Glutamatergic neuron (in vitro differentiated cells): ENCODE data around the gene XPC. TPM values are rescaled to one million over a fixed set of nuclear protein-coding genes. Genes with fewer than 3 reads are reported as not detected.

Experiments used
- DNase-seq: peaks from one replicate; pipeline ENCODE4 v3.0.0; 2022
- H3K27ac Mint-ChIP-seq: one replicate; pipeline ENCODE4 v1.8.0; 2020; ENCODE audit warnings: mild to moderate bottlenecking, mixed read lengths, inconsistent platforms; ENCODE audit not compliant: unreplicated experiment
- H3K27me3 Mint-ChIP-seq: one replicate; pipeline ENCODE4 v1.8.0; 2020; ENCODE audit warnings: mild to moderate bottlenecking, moderate library complexity, mixed read lengths, inconsistent platforms; ENCODE audit not compliant: unreplicated experiment
- H3K36me3 Mint-ChIP-seq: one replicate; pipeline ENCODE4 v1.8.0; 2020; ENCODE audit warnings: mild to moderate bottlenecking, mixed read lengths, inconsistent platforms; ENCODE audit not compliant: unreplicated experiment
- H3K4me1 Mint-ChIP-seq: one replicate; pipeline ENCODE4 v1.8.0; 2020; ENCODE audit warnings: mild to moderate bottlenecking, low read depth, mixed read lengths, inconsistent platforms; ENCODE audit not compliant: unreplicated experiment
- H3K4me3 Mint-ChIP-seq: one replicate; pipeline ENCODE4 v1.8.0; 2020; ENCODE audit warnings: mild to moderate bottlenecking, mixed read lengths, inconsistent platforms; ENCODE audit not compliant: unreplicated experiment
- H3K9me3 Mint-ChIP-seq: one replicate; pipeline ENCODE4 v1.8.0; 2020; ENCODE audit warnings: mild to moderate bottlenecking, moderate library complexity, mixed read lengths, inconsistent platforms; ENCODE audit not compliant: unreplicated experiment
- total RNA-seq: library from RNA; stranded (reverse); fragmentation: NEBNext Ultra II Directional; extraction: Animal tissue kit (Norgen Biotek cat#: 25700); gene quantifications from one replicate; pipeline ENCODE4 v1.2.1, GENCODE V29; 2021; ENCODE audit not compliant: unreplicated experiment
- TF ChIP-seq, protein P1 (sequence below): fragments of 200-600 bp; sonication (generic); IDR thresholded peaks from one replicate; pipeline ENCODE4 v1.5.0; 2021; ENCODE audit not compliant: partially characterized antibody, unreplicated experiment

The XPC gene
- total RNA-seq, 1 donor from 2014 or later: 39.5 TPM

DNA sequence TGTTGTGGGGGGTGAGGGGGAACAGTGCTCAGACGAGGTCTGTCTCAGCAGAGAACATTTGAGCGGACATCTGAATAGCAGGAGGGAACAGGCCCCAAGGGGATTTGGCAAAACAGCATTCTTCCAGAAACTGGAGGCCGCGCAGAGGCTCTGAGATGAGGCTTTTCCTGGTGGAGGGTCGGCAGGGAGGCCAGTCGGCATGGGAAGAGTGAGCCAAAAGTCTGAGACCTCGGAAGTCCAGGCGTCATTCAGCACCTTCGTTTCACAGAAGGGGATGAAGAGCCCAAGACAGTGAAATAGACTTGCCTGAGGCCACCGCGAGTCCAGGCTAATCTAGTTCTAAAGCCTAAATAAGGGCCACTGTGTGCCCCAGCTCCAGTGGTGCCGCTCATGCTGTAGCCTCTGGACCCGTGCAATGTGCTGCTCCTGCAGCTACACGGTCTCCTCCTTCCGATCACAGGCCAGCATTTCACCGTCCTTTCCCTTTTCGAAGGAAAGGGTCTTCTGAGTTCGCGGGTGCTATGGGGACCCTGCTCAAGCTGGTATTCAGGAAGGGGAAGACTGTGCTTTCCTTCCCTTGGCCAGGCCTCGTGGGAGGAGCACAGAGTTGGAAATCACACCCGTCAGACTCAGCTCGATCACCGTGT is 24.6 kb upstream of the XPC start:
- Mint-ChIP-seq H3K4me3 (no peak overlapping the region), H3K27me3 (no peaks in the 10 kb centered on the region), H3K27ac (no peak overlapping the region), H3K9me3 (peaks cover 2% of the 10 kb centered on the region), H3K4me1 (peaks cover 31% of the 10 kb centered on the region), H3K36me3 (no peaks in the 10 kb centered on the region)
- TF ChIP-seq, protein P1, sequence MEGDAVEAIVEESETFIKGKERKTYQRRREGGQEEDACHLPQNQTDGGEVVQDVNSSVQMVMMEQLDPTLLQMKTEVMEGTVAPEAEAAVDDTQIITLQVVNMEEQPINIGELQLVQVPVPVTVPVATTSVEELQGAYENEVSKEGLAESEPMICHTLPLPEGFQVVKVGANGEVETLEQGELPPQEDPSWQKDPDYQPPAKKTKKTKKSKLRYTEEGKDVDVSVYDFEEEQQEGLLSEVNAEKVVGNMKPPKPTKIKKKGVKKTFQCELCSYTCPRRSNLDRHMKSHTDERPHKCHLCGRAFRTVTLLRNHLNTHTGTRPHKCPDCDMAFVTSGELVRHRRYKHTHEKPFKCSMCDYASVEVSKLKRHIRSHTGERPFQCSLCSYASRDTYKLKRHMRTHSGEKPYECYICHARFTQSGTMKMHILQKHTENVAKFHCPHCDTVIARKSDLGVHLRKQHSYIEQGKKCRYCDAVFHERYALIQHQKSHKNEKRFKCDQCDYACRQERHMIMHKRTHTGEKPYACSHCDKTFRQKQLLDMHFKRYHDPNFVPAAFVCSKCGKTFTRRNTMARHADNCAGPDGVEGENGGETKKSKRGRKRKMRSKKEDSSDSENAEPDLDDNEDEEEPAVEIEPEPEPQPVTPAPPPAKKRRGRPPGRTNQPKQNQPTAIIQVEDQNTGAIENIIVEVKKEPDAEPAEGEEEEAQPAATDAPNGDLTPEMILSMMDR: no peak
- no peak for DNase-seq

DNA sequence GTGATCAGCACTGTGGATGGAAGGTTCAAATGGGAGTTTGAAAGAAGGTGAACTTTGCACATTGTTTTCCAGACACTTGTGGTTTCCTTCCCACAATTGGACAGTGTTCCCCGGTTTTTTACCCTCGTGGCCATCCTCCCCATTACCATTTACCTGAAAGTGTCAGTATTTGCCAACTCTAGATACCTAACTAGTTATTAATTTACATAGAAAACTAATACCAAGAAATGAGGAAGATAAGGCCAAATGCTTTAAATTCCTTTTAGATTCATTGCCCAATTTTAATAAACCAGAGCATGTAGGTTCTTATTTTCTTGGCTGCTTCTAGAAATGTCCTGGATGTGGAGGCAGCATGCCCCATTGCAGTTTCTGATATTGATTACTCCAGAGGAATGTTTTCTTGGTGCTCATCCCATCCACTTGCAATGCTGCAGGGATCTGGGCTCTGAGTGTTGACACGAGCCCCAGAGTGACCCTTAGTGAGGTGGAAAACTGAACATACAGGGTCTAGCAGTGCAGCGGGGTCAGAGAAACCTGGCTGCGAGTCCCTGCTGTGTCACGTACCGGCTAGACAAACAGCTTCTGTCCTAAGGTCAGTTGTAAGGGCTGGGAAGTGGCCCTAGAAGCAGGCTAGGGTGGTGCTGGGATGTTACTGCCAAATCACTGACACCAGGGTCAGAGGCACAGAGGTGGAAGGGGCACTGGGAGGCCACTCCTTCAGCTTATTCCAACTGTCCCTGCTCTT is 23.7 kb upstream of the XPC start:
- H3K4me1 Mint-ChIP-seq: peaks cover 31% of the 10 kb centered on the region
- no peak overlapping the region for H3K27ac Mint-ChIP-seq
- TF ChIP-seq, protein P1: no peak
- no peak for DNase-seq
- peaks cover 2% of the 10 kb centered on the region for H3K9me3 Mint-ChIP-seq
- no peaks in the 10 kb centered on the region for H3K27me3 Mint-ChIP-seq
- no peak overlapping the region for H3K4me3 Mint-ChIP-seq
- no peaks in the 10 kb centered on the region for H3K36me3 Mint-ChIP-seq

GRCh38 chr3:14200841-14201240 is 22.4 kb upstream of the XPC start:
- no peak for DNase-seq
- H3K27ac Mint-ChIP-seq: peak overlapping the region; percentile 15

GRCh38 chr3:14200276-14200675 is 21.9 kb upstream of the XPC start:
- peak; percentile 41 for DNase-seq
- TF ChIP-seq, protein P1: no peak
- no peaks in the 10 kb centered on the region for H3K36me3 Mint-ChIP-seq
- peaks cover 2% of the 10 kb centered on the region for H3K9me3 Mint-ChIP-seq
- H3K4me3 Mint-ChIP-seq: no peak overlapping the region
- no peaks in the 10 kb centered on the region for H3K27me3 Mint-ChIP-seq
- peaks cover 31% of the 10 kb centered on the region for H3K4me1 Mint-ChIP-seq
- H3K27ac Mint-ChIP-seq: no peak overlapping the region

More at GRCh38 chr3:14200841-14201240, 22.4 kb upstream of the XPC start:
- no peaks in the 10 kb centered on the region for H3K27me3 Mint-ChIP-seq
- no peaks in the 10 kb centered on the region for H3K36me3 Mint-ChIP-seq
- TF ChIP-seq, protein P1: no peak
- H3K9me3 Mint-ChIP-seq: peaks cover 2% of the 10 kb centered on the region
- peak overlapping the region; percentile 6 for H3K4me3 Mint-ChIP-seq
- H3K4me1 Mint-ChIP-seq: peaks cover 31% of the 10 kb centered on the region

- Mint-ChIP-seq H3K9me3 (peaks cover 2% of the 10 kb centered on the region), H3K27ac (no peak overlapping the region), H3K4me1 (peaks cover 31% of the 10 kb centered on the region), H3K4me3 (no peak overlapping the region), H3K36me3 (no peaks in the 10 kb centered on the region), H3K27me3 (no peaks in the 10 kb centered on the region)
- TF ChIP-seq, protein P1: no peak
- DNase-seq: no peak
Observed at GRCh38 chr3:14199641-14200040, 21.2 kb upstream of the XPC start.
